Bronchus fibroblast of lung (primary cell): ENCODE measurements around the gene MLXIP. TPM values are rescaled to one million over a fixed set of nuclear protein-coding genes. Genes with fewer than 3 reads are reported as not detected.

Experiments
- total RNA-seq: library from RNA; depleted of rRNA; stranded (reverse); fragments of >200 nt; gene quantifications from 2 replicates; pipeline ENCODE4 v1.2.3, GENCODE V29; 2015

MLXIP gene, protein sequence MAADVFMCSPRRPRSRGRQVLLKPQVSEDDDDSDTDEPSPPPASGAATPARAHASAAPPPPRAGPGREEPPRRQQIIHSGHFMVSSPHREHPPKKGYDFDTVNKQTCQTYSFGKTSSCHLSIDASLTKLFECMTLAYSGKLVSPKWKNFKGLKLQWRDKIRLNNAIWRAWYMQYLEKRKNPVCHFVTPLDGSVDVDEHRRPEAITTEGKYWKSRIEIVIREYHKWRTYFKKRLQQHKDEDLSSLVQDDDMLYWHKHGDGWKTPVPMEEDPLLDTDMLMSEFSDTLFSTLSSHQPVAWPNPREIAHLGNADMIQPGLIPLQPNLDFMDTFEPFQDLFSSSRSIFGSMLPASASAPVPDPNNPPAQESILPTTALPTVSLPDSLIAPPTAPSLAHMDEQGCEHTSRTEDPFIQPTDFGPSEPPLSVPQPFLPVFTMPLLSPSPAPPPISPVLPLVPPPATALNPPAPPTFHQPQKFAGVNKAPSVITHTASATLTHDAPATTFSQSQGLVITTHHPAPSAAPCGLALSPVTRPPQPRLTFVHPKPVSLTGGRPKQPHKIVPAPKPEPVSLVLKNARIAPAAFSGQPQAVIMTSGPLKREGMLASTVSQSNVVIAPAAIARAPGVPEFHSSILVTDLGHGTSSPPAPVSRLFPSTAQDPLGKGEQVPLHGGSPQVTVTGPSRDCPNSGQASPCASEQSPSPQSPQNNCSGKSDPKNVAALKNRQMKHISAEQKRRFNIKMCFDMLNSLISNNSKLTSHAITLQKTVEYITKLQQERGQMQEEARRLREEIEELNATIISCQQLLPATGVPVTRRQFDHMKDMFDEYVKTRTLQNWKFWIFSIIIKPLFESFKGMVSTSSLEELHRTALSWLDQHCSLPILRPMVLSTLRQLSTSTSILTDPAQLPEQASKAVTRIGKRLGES
- 7.0 and 7.7 TPM in 2 replicates for total RNA-seq

GRCh38 chr12:122078141-122079032, at the start of gene MLXIP:
TSS of gene MLXIP (plus strand) at chr12:122078756. CDS start at chr12:122078854, 98 bp downstream.

DNA sequence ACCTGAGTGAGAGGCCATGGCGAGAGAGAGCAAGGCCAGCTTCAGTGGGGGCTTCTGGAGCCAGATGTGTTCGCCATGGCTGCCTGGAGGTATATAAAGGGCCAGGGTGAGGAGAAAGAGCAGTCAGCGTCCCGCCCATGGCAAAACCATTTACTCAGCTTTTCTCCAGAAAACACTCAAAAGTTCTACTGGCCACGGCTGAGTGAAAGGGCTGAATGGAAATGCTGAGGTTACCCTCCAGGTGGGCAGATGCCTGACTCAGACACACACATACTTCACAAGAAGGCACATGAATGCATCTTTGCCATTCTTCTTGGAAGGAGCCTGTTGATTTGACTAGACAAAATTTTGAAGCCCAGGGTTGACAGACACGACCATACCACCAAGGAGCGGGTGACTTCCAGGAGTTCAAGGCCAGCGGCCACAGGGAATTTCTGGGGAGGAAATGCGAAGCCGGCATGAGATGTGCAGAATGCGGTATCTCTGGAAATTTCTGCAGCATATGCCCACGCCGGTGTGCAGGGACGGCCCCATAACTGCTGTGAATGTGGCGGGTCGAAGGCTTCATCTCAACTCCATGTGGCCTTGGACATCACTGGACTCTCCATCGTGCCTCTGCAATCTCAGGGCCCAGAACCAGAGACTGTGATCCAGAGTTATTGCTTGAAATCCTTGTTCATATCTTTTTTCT, 95.7 kb downstream of the MLXIP start, which contains the start of gene IL31:
IL31 (minus strand) TSS at position 67 of the 691 bp plus-strand sequence; CDS start at position 18, 49 bp downstream.

DNA sequence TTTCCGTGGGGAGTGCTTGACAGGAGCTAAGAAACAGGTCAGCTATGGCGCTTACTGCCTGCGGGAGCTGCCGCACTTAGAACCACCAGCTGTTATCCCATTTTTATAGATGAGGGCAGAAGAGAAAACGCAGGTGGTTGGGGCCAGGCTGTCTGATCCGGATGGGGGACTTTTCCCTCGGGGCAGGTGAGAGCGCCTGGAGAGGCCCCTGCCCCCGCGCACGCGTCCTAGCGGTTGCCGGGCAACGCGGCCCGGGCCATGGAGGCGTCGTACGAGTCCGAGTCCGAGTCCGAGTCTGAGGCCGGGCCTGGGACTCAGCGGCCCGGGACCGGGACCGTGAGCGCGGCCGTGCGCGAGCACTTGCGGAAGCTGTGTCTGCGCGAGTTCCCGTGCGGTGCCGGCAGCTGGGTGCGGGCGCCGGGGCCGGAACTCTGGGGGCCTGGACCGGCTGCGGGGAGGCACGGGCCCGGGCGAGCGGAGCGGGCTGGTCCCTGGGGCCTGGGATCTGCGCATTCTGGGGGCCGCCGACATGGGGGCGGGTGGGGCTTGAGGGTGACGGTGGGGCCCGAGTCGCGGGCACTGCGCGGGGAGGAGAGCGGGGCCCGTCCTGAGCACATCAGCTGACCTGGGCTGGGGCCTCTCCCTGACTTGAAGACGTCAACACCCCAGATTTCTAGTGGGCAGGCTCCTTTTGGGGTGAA, 104.5 kb downstream of the MLXIP start, which contains the start of gene LRRC43:
LRRC43 (plus strand) TSS at position 237 of the 701 bp plus-strand sequence; CDS start at position 259, 22 bp downstream.

Other genes starting within 250 kb of the MLXIP start
- 0.84 and 1.3 TPM in 2 replicates for gene HPD, start 219.9 kb upstream of the MLXIP start, total RNA-seq
- 132 and 149 TPM in 2 replicates for gene PSMD9, start 190.0 kb upstream of the MLXIP start, total RNA-seq
- 2.4 and 3.9 TPM in 2 replicates for gene CFAP251, start 160.2 kb upstream of the MLXIP start, total RNA-seq
- 3.4 and 6.1 TPM in 2 replicates for gene BCL7A, start 56.9 kb upstream of the MLXIP start, total RNA-seq
- gene IL31, start 95.5 kb downstream of the MLXIP start, total RNA-seq, result not detected in 2 replicates
- gene LRRC43, start 104.4 kb downstream of the MLXIP start, total RNA-seq, result 1.3 and 1.5 TPM in 2 replicates
- 0.34 and 0.59 TPM in 2 replicates for gene B3GNT4, start 125.0 kb downstream of the MLXIP start, total RNA-seq
- 53.8 and 60.1 TPM in 2 replicates for gene DIABLO, start 147.3 kb downstream of the MLXIP start, total RNA-seq
- gene VPS33A, start 187.7 kb downstream of the MLXIP start, total RNA-seq, result 15.3 and 15.5 TPM in 2 replicates